Measurements from ENCODE around the gene KIF1C. TPM values are rescaled to one million over a fixed set of nuclear protein-coding genes. Genes with fewer than 3 reads are reported as not detected.

KIF1C gene
- total RNA-seq, 1 experiment from 2014 or later, result 52.6 TPM

DNA sequence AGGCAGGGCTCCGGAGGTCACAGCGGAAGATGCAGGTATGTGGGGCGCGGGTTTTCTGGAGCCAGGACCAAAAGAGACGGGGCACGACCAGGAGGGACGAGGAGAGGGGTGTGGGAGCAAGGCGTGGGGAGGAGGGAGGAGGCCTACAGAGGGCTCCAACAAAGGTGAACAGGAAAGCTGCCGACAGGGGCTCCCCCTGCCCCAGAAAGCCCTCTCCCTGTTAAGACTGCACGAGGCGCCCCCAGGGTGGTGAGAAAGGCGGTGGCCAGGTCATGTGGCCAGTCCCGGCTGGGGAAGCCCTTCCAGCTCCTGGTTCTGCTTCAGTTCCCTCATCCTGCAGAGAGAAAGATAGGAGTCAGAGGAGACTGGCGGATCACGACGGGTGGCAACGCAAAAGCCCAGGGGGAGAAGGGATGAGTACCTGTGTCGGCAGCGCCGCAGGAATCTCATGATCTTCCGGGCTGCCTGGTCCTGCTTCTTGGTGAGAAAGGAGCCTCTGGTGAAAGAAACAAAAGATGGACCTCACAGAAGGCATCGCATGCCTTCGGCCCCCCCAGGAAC lies 29.2 kb upstream of the KIF1C start:
- no peak for DNase-seq (ENCODE audit: extremely low read depth, low read depth)

DNA sequence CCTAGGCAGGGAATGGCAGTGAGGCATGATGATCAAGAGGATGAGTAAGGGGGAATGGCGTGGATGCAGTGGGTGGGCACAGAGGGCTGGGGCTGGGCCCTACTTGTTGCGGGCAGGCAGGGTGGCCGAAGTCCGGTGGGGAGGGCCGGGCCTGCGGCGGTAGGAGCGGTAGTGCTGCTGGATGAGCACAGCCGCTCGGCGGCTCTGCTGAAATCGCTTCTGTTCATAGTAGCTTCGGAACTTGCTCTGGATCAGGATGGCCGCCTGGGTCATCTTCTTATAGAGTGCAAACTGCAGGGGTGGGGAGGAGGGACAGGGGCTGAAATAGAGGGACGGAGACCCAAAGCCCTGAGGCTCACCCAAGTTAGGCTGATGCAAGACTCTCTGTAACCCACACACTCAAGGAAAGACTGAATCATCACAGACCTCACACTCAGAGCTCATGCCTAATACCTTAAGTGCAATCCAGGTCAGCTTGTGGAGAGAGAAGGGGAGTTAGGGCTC lies 28.7 kb upstream of the KIF1C start:
- DNase-seq (ENCODE audit: extremely low read depth, low read depth), result peak; percentile 95

DNA sequence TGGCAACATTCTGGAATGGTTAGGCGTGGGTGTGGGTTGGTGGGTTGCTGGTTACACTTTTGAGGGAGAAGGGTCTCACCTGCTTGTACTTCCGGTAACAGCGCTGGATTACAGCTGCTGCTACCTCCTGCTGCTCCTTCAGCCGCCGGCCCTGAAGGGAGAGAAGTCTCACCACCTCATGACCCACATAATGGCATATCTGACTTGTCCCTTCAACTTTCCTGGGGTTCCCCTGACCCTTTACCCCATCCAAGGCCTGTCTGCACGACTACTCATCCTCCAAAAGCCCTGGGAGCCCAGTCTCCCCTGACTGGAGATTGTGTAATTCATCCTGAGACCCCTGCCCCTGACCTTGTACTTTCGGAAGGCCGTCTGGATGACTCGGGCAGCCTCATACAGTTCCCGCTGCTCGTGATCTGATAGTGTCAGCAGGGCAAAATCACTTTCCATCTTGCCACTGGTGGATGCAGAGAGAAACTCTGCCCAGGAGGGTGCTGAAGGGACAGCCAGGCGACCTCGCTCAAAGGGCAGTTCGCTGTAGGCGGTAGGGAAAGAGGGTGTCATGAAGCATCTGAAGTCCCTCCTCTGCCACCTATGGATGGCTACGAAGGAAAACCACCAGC lies 28.1 kb upstream of the KIF1C start:
- DNase-seq (ENCODE audit: extremely low read depth, low read depth), result no peak

DNA sequence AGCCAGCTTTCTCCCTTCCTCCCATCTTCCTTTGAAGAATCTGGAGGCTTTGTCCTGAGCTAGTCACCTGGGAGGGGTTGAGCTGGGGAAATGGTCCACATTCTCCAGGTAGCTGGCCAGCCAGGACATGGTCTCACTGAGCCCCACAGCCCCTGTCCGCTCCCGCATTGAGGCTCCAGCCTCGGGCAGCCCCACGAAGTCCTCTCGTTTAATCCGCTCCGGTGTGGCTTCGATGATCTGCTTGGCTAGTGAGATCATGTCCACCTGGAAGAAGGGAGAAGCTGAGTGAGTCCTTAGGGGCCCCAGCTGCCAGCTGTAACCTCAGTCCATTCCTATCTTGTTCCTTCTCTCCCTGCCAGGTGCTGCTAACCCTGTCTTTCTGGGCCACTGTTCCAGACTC lies 27.5 kb upstream of the KIF1C start:
- no peak for DNase-seq (ENCODE audit: extremely low read depth, low read depth)

DNA sequence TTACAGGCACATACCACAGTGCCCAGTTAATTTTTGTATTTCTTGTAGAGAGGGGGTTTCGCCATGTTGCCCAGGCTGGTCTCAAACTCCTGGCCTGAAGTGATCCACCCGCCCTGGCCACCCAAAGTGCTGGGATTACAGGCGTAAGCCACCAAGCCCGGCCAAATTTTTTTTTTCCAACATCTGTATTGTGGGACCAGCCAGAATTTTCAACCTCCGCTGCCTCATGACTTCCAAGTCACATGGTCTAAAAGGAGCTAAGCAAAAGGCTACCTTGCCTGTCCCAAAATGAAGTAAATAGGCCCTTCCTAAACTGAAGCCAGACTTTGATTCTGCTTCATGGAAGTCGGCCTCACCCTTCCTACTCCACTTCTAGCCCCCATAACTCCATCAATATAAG lies 25.9 kb upstream of the KIF1C start:
- DNase-seq (ENCODE audit: extremely low read depth, low read depth), result no peak

DNA sequence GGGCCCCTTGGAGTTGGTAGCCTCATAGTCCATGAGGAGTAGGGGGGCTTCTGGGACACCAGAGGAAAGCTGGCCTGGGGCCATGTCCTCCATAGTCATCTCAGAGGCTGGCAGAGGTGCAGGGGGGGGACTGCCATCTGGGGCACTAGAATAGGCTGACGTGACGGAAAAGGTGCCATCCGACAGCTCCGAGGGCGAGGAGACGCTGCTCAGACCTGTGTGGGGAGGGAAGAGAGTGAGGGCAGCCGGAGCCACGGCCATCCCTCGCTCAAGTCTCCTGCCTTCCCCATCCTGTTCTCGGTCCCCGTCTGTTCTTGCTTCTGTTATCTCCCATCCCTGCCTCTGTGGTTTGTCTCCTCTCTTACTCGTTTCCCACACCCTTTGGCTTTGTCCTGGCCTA lies 25.4 kb upstream of the KIF1C start:
- DNase-seq (ENCODE audit: extremely low read depth, low read depth), result no peak

DNA sequence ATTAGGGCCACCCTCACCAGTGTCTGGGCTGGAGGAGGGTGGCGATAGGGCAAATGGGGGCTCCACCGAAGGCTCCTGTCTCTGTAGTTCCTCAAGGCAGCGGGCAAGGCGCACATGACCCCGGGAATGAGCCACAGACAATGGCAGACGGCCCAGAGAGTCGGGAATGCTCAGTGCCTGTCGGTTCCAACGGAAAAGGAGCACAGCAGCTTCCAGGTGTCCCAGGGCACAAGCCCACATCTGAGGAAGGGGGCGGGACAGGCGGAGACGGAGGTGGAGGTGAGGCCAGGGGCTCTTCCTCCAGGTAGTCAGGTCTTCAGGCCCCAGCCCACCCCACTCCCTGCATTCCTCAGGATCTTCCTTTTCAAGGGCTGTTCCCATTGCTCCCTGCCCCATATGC lies 25.0 kb upstream of the KIF1C start:
- DNase-seq (ENCODE audit: extremely low read depth, low read depth), result no peak

DNA sequence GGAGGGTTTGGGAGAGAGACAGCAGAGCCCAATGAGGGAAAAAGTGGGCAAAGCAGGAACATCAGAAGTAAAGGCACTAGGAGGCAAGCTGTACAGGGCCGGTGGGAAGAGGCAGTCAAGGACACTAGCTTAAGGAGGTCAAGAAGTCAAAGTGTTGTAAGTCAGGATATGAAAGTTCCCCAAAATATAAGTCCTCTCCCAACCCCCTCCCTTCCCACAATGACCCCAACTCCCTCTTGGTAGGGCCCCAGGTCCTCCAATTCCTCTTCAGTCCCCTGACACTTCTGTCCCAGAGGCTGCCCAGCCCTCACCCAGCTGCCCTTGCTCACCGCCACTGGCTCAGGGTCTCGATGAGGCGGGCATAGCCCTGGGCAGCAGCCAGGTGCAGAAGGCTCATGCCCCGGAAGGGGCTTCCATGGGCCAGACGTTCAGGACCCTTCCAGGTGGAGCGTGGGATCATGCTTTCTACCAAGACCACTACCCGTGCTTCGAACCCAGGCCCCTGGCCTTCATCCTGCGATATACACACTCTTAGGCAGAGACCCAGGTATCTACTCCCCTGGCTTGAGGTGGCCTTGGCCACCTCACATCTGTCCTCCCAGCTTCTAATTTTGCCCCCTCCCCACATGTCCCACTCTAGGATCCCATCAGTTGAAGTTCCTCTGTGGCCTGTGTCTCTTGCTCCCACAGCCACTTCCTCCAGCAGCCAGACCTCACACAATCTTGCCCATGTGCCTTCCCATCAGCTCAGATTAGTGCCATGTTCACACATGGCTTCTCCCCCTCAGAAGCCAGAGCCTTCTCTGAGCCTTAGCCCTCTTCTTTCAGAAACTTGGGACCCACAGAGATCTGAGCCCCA lies 24.3 kb upstream of the KIF1C start:
- DNase-seq (ENCODE audit: extremely low read depth, low read depth), result no peak

DNA sequence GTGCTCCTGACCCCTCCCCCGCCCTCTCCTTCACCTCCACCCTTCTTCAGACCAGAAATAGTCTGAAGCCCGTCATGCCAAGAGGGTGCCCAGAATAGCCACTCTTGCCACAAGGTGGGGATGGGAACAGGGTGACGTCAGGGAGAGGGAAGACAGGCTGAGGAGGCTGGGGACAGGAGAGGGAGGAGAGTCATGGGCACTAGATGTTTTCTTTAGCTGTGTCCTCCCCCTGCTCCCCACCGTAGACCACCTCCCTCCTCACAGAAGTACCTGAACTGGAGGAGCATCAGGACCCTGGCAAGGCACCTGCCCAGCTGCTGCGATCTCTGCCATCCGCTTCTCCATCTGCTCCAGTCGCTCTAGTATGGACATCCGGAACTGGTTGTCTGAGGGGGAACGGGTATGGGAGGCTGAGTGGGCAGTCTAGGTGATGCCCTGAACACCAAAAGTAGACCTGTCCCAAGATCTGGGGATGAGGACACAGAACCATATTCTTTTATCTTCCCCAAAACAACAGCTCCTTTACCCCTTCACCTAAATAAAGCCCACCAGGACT lies 23.6 kb upstream of the KIF1C start:
- DNase-seq (ENCODE audit: extremely low read depth, low read depth), result no peak

DNA sequence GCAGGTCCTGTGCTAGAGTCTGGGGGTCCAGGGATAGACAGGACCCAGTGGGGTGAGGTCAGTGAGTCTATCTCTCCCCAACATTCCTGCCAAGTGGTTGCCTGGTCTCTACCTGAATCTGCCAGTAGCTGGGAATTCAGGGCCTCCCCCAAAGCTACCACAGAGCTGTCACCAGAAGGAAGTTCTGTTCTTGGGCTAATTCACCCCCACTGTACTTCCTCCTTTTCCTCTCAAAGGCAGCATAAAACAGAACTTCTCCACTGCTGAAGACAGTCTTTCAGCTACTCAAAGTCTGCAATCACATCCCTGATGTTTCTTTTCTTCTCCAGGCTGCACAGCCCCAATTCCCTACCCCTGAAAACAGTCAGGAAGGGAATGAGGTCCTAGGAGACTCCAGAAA lies 19.0 kb upstream of the KIF1C start:
- no peak for DNase-seq (ENCODE audit: extremely low read depth, low read depth)

DNA sequence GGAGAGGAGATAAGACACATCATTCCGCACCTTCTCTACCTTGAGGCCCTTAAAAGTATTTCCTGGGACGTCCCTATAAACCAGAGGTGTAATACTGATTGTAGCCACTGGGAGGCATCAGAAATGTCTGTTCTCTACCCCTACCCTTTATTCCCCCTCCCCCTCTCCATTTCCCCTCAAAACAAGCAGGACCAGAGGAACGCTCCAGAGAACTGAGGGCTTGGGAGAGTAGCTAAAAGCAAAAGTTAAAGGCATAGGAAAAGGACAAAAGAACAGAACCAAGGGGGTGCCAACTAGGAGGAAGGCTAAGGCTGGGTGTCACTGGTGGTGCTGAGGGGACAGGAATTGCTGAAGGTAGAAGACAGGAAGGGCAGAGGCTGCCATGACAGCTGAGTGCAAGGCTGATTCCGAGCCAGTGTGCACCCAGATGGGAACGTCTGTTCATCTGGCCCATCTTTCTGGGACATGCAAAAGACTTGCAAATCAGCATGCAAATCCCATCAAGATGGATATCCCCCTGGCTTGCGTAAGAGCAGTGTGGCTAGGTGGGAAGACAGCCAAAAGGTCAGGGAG lies 17.0 kb upstream of the KIF1C start:
- DNase-seq (ENCODE audit: extremely low read depth, low read depth), result peak; percentile 54

DNA sequence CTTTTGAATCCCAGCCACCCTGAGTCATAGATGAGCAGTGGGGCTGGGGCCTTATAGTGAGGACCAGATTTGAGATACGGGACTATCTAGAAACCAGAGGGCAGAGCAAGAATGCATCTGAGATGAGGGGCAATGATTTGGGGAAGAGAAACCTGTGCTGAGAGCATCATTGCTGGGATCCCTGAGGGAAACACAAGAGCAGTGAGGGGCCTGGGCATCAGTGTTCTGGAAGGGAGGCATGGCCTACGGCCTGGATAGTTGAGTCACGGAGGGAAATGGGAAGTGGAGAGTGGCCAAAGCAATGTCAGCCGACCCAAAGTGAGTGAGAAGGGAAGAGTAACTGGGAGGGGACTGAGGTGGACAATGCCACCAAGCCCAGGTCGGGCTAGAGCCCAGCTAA lies 15.4 kb upstream of the KIF1C start:
- no peak for DNase-seq (ENCODE audit: extremely low read depth, low read depth)

DNA sequence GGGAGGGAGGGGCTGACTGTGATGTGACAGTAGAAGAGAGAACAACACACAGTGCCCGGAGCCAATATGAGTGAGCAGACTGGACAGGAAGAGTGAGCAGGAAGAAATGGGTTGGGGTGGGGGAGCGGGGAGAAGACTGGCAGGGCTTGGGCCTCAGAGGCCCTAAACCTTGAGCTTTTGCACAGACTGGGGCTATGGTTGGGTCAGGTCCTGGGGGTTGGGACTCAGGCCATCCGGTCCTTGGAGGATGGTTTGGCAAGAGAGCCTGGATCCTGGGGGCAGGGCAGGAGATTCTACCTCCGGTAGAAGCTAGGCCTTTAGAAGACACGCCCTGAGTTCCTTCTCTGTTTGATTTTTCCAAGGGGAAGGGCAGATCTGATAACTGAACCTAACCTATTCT lies 11.3 kb upstream of the KIF1C start:
- DNase-seq (ENCODE audit: extremely low read depth, low read depth), result no peak

DNA sequence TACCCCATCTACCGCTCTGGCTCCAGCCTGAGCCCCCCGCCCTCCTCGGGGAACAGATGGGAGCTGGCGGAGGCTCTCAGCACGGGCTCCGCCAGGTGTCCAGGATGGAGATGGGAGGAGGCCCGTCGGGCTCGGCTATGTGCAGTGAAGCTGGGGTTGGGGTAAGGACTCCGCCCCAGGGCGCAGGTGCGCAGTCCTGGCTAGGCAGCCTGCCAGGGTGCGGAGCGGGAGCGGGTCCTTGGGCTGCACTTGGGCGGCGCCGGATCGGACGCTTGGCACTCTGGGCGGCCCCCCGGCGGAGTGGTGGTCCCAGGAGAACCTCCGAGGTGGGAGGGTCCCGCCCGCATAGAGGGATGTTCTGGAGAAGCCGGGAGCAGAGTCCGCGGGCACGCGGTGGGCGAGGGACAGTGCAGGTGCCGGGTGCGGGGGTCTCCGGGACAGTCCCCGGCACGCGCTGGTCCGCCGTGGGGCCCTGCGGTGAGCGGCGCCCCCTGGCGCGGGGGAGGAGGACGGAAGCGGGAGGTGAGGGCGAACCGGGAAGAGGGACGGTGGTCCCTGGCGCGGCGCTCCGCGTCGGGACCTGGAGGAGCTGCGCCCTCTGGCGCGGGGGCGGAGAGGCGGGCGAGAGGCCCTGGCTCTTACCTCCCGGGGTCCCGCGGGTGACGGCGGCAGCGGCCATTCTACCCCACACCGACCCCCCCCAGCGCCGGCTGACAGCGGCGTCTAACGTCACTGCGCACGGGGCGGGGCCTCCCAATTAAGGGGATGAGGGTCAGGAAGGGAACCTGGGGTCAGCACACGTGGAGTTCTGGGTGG lies 10.6 kb upstream of the KIF1C start, which contains the start of gene CAMTA2:
Gene CAMTA2, minus strand, starts transcription at position 725 of the 816 bp plus-strand sequence. CDS start 1,453 bp downstream, outside the sequence.
- DNase-seq (ENCODE audit: extremely low read depth, low read depth), result peak; percentile 45

DNA sequence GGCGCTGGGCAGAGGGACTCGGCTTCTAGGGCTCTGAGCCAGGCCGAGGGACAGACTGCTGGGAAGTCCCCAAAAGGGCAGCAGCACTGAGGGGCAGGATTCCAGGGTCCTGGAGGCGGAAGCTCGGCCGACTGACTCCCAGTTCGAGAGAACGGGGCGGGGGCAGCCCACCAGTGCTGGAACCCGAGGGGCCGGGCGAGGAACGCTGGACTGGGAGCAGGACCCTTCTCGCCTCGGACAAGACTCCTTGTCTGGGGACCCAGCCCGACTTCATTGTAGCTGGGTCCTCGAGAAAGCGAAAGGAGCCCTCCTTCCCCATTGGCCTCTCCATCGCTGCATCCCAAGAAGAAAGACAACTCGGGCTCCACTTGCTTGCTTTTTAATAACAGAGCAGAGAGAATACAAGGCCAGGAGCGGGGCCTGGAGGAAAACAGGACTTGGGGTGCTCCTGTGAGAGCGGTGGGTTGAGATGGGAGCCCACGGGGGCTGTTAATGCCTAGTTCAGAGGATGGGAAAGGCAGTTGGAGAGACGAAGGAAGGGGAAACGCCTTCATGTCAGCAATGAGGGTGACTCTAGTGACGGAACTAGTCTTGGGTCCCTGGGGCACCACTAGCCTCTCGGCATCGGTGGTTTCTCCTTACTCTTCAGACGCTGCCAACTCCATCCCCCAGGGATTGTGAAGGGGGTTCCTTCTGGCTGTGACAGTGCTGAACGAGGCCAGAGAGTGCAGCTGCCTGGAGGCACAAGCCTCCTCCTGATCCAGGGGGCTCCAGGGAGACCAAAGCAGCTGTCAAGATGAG lies 9.8 kb upstream of the KIF1C start:
- DNase-seq (ENCODE audit: extremely low read depth, low read depth), result no peak

DNA sequence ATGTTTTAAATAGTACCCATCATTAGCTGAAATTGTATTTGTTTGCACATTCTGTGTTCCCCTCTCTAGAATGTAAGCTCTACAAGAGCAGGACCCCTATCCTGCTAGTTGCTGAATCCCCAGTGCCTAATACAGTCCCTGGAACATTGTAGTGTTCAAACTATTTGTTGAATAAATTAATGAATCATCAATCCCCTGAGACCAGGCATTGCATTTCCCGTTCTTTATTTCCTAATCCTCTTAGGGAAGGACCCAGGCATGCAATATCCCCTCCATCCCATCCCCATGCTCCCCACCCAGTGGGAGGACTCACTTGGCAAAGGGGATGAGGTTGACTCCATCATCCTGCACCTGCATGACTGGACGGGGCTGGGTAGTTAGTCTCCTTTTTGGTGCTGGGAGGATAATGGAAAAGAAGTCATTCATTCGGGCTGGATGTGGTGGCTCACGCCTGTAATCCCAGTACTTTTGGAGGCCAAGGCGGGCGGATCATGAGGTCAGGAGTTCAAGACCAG lies 3.6 kb upstream of the KIF1C start:
- no peak for DNase-seq (ENCODE audit: extremely low read depth, low read depth)

DNA sequence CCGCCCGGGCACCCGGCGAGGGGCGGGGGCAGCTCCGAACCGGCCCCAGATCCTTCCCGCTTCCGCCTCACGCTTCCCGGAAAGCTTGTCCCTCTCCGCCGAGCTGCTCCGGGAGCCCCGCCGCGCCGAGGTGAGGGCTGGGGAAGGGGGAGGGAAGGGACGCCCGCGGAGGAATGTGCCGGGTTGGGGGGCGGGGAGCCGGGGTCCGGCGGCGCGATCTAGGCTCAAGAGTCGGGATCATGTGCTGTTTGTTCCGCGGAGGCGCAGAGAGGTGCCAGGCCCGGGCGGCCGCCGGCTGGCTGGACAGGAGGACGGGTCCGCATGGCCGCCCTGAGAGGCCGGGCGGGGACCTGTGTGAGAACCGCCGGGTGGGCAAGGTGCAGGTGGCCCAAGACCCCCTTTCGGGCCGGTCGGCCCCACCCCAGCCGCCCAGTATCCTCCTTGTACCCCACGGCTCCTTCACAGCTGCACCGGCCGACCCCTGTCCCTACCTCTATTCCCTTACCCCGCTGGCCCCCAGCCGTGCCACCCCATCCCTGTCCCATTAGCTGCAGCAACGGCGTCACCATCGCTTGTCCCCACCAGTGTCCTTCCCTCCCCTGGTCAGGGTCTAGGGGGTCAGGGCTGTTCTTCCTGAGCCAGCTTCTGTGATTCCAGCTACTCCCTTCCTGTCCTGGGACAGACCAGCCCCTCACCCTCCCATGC lies 429 bp downstream of the KIF1C start:
- DNase-seq (ENCODE audit: extremely low read depth, low read depth), result no peak

DNA sequence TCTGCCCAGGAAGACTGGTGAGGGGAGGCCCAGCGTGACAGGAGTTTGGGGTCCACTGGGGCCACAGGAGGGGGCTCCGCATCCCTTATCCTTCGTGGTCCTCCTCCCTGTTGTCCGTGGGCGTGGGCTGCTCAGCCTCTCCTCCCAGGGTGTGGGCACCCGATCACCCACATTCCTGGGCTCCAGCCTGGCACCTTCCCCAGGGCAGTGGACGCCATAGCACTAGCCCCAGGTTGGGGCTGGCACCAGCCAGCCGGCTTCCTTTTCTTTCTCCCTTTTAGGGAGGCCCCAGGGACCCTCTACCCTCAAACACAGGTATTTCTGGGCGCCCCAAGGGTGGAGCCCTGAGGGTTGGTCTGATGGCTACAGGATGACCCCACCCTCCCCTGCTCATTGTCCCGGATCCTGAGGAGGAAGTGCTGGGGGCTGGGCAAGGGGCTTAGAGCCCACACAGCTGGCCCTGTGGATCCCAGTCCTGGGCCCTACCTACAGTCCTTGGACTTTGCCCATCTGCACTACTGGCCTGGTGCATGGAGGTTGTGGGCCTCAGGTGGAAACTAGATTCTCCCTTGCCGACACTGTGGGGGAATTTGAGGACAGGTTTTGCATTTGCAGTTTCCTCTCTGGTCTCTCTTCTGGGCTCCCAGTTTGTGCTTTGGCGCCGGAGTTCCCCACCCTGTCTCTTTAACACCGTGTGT lies 1.1 kb downstream of the KIF1C start:
- no peak for DNase-seq (ENCODE audit: extremely low read depth, low read depth)
